HG02885 (cell line): ENCODE measurements around the gene VNN1.
"Not testable (repeated sequence)": the region's sequence is repeated elsewhere in the genome, so short reads cannot be mapped to it uniquely, and the experiment has no call there.

Experiments used
- ATAC-seq: cut with Tn5 transposase; IDR thresholded peaks from one replicate; pipeline ENCODE4 v1.9.1; 2021; ENCODE audit warnings: mild to moderate bottlenecking; ENCODE audit not compliant: unreplicated experiment, poor library complexity

Gene VNN1

DNA sequence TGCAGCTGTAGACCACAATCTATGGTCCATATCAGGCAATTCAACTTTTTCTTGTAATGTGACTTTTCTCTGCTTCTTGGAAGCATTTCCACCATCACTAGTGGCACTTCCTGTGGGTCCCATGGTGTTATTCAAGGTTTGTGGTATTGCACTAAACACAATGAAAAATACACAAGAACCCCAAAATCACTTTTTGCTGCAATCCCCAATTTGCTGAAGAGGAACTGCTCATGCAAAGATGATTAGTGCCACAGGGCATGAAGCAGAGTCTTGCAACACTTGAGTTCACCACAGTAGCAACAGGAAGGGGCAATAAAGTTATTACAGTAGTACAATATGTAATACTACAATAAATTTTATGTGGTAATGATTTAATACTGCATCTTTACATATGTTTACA, 38.1 kb downstream of the VNN1 start:
- no peak for ATAC-seq

DNA sequence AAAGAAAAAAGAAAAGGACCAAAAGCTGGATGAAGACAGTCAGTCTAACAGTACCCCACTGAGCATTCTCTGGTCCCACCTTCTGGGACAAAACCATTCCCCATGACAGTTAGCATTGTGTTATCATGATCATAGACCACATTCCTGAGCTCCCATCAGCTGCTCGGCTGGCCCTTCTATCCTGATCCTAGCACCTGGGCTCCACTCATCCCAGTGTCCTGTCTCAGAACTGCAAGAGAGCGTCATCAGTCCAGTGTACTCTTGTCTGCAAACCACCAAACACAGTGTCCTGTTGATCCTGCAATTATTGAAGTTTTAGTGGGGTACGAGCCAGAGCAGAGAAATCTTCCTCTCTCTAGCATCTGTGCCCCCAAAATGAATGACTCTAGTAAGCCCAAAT, 38.9 kb downstream of the VNN1 start:
- ATAC-seq: no peak

DNA sequence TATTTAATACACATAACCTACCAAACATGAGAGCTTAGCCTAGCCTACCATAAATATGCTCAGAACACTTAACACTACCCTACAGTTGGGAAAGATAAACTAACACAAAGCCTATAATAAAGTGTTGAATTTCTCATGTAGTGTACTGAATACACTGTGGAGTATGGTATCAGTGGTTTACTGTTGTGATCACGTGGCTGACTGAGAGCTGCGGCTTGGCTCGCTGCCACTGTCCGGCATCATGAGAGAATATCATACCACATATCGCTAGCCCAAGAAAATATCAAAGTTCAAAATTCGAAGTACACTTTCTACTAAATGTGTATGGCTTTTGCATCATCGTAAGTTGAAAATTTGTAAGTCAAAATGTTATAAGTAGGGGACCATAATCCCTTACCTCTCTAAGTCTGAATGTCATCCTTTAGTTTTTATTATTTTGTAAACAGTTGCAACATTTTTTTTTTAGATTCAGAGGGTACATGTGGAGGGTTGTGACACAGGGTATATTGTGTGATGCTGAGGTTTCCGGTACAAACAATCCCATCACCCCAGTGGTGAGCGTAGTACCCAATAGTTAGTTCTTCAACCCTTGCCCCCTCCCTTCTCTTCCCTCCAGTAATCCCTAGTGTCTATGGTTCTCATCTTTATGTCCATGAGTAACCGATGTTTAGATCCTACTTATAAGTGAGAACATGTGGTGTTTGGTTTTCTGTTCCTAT, 40.3 kb downstream of the VNN1 start:
- no peak for ATAC-seq

DNA sequence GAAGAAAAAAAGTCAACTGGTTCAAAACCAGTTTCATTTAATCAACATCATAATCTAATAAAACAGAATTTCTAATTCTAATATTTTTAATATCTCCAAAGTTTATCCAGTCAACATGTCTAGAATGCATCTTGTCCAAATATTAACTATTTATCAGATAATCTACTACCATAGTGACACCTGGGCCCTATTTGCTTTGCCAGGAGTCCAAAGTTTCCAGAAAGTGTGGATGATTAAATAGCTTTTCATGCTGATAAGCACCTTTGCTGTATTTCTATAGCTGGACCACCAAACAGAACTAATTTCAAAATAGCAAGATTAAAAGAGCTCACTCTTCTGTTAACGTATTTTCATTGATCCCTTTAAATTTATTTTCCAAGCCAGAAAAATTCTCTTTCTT, 42.6 kb downstream of the VNN1 start:
- ATAC-seq: no peak

DNA sequence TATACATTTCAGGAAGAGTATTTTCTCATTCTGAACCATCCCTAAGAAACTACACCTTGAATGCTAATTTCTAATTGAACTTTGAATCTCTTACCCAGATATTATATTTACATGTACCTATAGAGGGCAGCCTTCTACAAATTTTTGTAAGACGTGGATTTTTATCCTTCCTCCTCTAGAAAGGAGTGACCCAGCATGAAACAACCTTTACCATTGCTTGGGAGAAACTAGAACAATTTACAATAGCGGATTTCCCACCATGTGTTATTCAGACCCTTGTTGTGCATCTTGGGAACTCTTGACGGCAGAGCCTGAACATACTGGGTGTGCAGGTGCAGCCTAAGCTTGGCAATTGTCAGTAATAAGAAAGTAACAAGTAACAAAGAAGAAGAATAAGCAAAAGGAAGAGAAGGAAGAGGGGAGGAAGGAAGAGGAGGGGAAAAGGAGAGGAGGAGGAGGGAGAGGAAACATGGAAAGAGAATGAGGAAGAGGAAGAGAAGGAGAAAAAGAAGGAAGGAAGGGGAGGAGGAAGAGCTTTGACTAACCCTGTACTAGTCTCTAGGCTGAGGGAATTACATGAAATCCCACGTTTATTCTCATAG, 44.1 kb downstream of the VNN1 start:
- ATAC-seq: peak; percentile 73

DNA sequence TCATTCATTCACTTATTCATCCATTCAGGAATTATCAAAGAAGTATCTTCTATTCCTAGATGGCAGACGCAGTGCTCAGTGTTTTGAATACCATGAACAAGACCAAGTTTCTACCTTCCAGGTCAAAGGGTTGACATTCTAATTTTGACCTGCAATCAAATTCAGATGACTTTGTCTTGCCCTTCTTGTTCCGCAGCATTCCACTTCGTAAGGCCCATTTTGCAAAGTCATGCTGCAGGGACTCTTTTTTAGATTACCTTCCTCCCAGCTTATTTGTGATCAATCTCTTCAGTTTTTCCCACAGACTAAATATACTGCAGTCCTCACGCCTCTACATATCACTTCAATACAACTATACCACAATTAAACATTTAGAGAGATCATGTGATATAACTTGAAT, 47.7 kb downstream of the VNN1 start:
- ATAC-seq: no peak

DNA sequence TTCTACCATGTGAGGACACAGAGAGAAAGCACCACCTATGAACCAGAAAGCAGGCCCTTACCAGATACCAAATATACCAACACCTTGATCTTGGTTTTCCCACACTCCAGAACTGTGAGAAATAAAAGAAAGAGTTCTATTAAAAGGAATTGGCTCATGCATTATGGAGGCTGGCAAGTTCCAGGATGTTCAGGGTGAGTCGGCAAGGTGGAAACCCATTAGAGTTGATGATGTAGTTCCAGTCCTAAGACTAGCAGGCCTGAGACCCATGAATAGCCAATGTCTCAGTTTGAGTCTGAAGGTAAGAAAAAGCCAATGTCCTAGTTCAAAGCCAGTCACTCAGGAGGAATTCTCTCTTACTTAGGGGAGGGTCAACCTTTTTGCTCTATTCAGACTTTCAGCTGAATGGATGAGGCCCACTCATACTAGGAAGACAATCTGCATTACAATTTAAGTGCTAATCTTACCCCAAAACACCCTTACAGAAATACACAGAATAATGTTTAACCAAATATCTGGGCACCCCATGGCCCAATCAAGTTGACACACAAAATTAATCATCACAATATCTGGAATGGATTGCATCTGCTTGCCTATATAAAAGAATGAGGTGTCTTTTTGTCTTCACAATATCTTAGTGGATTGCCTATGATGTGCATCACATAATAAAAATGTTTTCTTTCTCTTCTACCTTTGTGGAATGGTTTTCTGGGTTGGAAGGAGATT, 49.4 kb downstream of the VNN1 start:
- ATAC-seq: no peak

DNA sequence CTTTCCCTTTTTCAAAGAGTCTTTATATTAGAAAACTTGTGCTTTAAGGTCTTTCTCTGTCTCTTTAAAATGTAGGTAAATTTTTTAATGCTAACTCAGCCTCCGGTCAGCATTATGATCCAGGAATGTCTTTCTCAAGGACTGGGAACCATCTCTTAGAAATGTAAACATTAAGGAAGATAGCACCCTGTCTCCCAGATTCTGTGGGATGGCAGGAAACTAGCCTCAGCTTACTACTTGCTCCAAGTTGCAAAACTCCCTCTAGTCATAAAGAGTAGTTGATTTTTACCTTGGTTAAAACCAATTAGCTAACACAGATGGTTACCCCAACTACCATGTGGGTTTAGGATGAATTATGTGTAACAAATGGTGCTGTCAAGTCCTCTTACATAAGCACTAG, 50.2 kb downstream of the VNN1 start:
- no peak for ATAC-seq

DNA sequence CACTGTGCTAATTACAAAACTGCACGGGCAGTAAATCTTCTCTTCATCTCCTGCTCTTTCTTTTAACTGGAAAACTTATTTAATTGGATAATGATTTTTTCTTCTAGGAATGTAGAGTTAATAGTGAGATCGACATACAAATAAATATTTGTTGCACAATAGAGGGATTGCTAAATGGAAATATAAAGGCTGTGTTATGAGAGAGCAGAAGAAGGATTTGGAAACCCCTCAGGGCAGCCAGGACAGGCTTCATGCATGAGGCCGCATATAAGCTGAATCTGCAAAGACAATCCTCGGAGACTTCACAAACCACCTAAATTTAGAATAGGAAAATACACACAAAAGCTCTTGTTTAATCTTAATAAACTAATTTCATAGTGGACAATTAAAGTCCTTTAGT, 51.9 kb downstream of the VNN1 start:
- no peak for ATAC-seq

DNA sequence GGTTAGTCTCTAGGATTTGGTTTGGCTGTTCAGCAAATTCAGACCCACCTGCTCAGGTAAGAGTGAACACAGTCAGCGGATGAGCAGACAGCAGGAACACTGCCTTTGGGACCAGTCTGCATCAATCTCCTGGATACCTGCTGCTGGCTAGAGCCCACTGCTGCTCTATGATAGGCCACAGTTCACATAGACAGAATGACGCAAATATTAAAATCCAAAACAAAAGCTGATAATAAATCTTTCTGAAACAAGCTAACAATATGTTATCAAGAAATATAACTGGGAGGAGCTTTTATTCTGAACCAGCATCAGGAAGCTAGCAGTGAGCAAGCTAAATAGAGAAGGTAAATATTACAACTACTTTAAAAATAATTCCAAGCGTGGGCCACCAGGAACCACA, 54.8 kb downstream of the VNN1 start, which contains the start of gene TAAR1:
TAAR1 (minus strand) TSS at position 101 of the 400 bp plus-strand sequence. CDS start 13,179 bp downstream, outside the sequence.
- no peak for ATAC-seq

DNA sequence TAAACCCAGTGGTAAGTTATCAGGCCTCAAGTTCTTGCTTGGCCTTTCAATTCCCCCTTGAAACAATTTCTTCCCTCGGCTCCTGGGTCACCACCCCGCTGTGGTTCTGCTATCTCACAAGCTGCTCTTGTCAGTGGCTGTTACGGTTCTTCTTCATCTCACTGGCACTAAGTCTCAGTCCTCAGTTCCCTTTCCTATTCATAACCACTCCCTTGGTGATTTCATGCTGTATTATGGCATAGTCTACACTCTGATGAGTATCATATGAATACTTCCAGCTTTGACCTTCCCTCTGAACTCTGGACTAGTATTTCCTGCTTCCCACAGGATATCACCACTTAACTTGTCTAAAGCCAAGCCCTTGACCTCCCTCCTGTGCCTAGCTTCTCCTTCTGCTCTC, 62.8 kb downstream of the VNN1 start:
- ATAC-seq: peak; percentile 57

DNA sequence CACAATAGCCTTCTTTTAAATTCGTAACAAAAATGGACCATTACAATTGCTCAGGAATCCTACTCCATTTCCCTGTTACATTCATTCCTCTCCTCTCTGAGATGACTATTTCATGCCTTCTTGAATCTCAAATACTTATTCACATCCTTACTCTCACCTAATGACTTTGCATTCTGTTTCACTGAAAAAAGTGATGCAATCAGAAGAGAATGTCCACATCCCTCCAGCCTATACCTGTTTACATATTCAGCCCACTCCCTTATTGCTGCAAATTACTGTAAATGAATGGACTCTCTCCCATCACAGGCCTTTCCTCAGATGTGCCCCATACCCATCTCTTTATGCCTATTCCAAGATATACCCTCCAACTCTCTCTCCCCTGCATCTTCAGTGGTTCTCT, 63.4 kb downstream of the VNN1 start:
- ATAC-seq: no peak

DNA sequence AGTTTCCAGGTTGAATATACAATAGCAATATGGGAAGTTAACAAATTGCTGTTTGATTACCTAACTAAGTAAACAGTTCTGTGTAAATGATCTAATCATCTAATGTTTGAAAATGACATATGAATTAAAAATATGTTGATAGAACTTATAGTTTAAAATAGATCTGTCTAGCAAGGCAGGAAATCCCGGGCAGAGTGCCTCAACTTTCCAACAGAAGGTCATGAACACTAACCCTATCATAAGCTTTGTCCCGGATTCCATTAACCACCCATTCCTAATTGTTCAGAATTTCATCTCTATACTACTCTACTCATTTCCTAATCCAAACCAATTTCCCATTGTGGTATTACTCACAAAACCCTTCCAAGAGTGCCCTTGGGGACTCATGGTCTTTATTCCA, 65.0 kb downstream of the VNN1 start:
- no peak for ATAC-seq

DNA sequence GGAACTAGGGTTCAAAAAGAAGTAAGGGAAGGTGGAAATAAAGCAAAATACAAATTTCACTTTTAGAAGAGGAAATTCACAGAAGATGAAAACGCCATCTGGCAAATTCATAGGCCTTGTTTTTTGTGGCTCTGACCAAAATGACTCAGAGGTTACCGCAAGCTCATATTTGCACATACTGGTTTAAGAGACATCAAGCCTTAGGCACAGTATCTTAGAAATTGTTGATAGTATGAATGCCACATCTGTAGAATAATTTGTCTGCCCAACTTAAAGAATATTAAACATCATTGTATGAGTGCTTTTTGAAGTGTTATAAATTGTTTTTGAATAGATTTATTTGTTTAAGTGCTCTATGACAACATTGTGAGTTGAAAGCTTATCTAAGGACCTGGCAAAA, 65.5 kb downstream of the VNN1 start:
- ATAC-seq: peak; percentile 91

DNA sequence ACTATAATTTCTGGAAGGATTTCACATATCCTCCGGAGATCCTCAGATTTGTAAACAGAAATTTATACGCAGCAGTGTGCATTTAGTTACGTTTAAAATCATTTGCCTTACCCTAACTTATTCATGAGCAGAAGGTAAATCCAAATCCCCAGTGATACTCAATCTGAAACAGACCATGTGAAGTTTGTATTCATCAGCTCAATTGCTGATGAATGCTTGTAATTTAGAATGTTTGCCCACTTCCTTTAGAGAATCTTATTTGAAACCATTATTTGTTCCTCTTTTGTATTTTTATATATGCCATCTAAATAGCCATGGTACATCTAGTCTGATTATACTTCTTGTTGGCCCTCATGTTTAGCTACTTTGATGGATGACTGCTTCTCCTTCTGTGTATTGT, 70.3 kb downstream of the VNN1 start:
- peak; percentile 40 for ATAC-seq

DNA sequence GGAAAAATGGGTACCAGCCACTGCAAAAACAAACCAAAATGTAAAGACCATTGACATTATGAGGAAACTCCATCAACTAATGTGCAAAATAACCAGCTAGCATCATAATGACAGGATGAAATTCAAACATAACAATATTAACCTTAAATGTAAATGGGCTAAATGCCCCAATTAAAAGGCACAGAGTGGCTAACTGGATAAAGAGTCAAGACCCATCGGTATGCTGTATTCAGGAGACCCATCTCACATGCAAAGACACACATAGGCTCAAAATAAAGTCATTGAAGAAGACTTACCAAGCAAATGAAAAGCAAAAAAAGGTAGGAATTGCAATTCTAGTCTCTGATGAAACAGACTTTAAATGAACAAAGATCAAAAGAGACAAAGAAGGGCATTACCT, 76.7 kb downstream of the VNN1 start:
- not testable (repeated sequence) for ATAC-seq

DNA sequence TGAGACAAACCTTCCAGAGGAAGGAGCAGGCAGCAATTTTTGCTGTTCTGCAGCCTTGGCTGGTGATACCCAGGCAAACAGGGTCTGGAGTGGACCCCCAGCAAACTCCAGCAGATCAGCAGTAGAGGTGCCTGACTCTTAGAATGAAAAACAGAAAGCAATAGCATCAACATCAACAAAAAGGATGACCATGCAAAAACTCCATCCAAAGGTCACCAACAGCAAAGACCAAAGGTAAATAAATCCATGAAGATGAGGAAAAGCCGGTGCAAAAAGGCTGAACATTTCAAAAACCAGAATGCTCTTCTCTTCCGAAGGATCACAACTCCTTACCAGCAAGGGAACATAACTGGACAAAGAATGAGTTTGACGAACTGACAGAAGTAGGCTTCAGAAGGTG, 77.9 kb downstream of the VNN1 start:
- ATAC-seq: not testable (repeated sequence)

DNA sequence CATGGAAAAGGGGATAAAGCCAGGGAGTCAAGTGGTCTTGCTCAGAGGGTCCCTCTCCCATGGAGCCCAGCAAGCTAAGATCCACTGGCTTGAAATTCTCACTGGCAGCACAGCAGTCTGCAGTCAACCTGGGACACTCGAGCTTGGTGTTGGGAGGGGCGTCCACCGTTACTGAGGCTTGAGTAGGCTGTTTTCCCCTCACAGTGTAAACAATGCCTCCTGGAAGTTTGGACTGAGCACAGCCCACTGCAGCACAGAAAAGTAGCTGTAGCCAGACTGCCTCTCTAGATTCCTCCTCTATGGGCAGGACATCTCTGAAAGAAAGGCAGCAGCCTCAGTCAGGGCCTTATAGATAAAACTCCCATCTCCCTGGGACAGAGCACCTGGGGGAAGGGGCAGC, 78.6 kb downstream of the VNN1 start:
- not testable (repeated sequence) for ATAC-seq

DNA sequence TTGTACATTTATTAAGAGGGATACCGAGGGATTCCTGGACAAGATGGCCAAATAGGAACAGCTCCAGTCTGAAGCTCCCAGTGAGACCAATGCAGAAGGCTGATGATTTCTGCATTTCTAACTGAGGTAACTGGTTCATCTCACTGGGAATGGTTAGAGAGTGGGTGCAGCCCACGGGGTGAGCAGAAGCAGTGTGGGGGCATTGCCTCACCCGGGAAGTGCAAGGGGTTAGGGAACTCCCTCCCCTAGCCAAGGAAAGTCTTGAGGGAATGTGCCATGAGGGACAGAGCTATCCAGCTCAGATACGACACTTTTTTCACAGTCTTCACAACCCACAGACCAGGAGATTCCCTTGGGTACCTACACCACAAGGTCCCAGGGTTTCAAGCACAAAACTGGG, 79.1 kb downstream of the VNN1 start:
- no peak for ATAC-seq

DNA sequence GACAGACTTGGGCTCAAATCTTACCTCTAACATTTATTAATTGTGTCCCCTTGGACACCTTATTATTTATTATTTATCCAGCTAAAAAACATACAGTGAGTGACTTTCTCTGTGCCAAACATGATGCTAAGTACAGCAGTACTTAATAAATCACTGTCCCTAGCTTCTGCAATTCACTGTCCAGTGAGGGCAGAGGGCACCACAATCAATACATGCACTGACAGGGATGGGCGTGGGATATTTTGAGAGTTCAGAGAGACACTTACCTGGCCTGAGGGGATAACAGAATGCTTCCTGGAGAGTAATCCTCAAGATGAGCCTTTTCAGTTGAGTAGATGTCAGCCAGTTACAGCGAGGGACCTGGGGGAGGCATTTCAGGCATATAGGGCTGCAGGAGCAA, 80.5 kb downstream of the VNN1 start:
- no peak for ATAC-seq
